ENCODE data around the gene STXBP5.

The STXBP5 gene

GRCh38 chr6:147361311-147361981 is 157.2 kb downstream of the STXBP5 start:
- Histone ChIP-seq H3K27ac (ENCODE audit: extremely low read depth, low read depth, low read length) (no peak overlapping the region), H3K4me3 (ENCODE audit: low read depth, low read length) (no peak overlapping the region), H3K4me1 (ENCODE audit: control insufficient read depth, insufficient read depth, low read length) (no peaks in the 10 kb centered on the region), H3K9me3 (ENCODE audit: control insufficient read depth, insufficient read depth, low read depth, low read length) (no peaks in the 10 kb centered on the region), H3K36me3 (ENCODE audit: control insufficient read depth in 2 of 2, insufficient read depth in 1 of 2, low read length in 2 of 2) (peaks cover 6 to 34% of the 10 kb centered on the region in 2 experiments; a peak in 2 of 3 replicates)
- CTCF ChIA-PET = no interaction called here
- POLR2A ChIA-PET = no interaction called here
- TF ChIP-seq ZSCAN18 (tag by site-specific recombination; IDR thresholded peaks at IDR 0.05) (no peak), ZNF391 (tag by site-specific recombination; IDR thresholded peaks at IDR 0.05; ENCODE audit: borderline replicate concordance, low read depth) (no peak), SP7 (tag by site-specific recombination; IDR thresholded peaks at IDR 0.05) (no peak)
- TF ChIP-seq, protein P1, sequence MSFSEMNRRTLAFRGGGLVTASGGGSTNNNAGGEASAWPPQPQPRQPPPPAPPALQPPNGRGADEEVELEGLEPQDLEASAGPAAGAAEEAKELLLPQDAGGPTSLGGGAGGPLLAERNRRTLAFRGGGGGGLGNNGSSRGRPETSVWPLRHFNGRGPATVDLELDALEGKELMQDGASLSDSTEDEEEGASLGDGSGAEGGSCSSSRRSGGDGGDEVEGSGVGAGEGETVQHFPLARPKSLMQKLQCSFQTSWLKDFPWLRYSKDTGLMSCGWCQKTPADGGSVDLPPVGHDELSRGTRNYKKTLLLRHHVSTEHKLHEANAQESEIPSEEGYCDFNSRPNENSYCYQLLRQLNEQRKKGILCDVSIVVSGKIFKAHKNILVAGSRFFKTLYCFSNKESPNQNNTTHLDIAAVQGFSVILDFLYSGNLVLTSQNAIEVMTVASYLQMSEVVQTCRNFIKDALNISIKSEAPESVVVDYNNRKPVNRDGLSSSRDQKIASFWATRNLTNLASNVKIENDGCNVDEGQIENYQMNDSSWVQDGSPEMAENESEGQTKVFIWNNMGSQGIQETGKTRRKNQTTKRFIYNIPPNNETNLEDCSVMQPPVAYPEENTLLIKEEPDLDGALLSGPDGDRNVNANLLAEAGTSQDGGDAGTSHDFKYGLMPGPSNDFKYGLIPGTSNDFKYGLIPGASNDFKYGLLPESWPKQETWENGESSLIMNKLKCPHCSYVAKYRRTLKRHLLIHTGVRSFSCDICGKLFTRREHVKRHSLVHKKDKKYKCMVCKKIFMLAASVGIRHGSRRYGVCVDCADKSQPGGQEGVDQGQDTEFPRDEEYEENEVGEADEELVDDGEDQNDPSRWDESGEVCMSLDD (tag by site-specific recombination; IDR thresholded peaks at IDR 0.05) = no peak

DNA sequence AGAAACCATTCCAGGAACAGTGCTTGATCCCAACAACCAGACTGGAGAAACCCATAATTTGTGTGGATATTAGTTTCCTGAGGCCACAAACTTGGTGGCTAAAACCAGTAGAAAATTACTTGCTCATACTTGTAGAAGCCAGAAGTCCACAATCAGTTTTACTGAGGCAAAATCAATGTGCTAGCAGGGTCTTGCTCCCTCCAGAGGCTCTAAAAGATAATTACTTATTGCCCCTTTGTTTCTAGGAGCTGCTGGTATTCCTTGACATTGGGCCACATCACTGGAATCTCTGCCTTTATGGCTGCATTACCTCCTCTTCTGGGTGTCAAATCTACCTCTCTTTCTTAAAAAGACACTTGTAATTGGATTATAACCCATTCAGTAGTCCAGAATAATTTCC is 162.1 kb downstream of the STXBP5 start:
- Histone ChIP-seq H3K27ac (ENCODE audit: extremely low read depth, low read depth, low read length) (no peak overlapping the region), H3K9me3 (ENCODE audit: control insufficient read depth, insufficient read depth, low read depth, low read length) (no peaks in the 10 kb centered on the region), H3K4me1 (ENCODE audit: control insufficient read depth, insufficient read depth, low read length) (no peaks in the 10 kb centered on the region), H3K36me3 (ENCODE audit: control insufficient read depth in 2 of 2, insufficient read depth in 1 of 2, low read length in 2 of 2) (peaks cover 6 to 31% of the 10 kb centered on the region in 2 experiments; a peak in 2 of 3 replicates), H3K4me3 (ENCODE audit: low read depth, low read length) (no peak overlapping the region)
- POLR2A ChIA-PET = no interaction called here
- CTCF ChIA-PET = interaction anchor here (1.1 kb wide), 1 partner anchor 17 kb away, joined by 5 read pairs; no protein-coding TSS in a partner anchor
- no peak for TF ChIP-seq ZNF837 (tag by site-specific recombination; IDR thresholded peaks at IDR 0.05)
- TF ChIP-seq ZNF423 (tag by site-specific recombination; IDR thresholded peaks at IDR 0.05) = no peak

DNA sequence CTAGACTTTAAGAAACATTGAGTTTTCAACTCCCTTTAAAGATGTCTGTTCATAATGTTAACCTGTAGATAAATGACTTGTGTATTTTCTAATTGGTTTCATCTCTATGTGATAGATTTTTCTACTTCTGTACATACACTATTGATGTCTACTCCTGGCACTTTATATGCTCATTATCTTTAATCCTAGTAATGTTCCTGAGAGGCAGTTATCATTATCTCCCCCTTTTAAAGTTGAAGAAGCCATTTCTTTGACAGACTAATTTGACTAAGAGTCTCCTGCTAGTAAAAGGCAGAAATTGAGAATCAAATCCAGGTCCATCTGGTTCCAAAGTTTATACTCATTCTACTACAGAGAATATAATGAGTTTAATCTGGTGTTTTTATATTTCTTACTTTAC is 167.1 kb downstream of the STXBP5 start:
- Histone ChIP-seq H3K9me3 (ENCODE audit: control insufficient read depth, insufficient read depth, low read depth, low read length) (no peaks in the 10 kb centered on the region), H3K36me3 (ENCODE audit: control insufficient read depth in 2 of 2, insufficient read depth in 1 of 2, low read length in 2 of 2) (peaks cover 0 to 5% of the 10 kb centered on the region in 2 experiments; a peak in 1 of 3 replicates), H3K27ac (ENCODE audit: extremely low read depth, low read depth, low read length) (no peak overlapping the region), H3K4me1 (ENCODE audit: control insufficient read depth, insufficient read depth, low read length) (no peaks in the 10 kb centered on the region), H3K4me3 (ENCODE audit: low read depth, low read length) (no peak overlapping the region)
- CTCF ChIA-PET = interaction anchor here (2.6 kb wide), 1 partner anchor 12 kb away, joined by 10 read pairs; no protein-coding TSS in a partner anchor
- POLR2A ChIA-PET = no interaction called here
- TF ChIP-seq ZSCAN30 (tag by site-specific recombination; IDR thresholded peaks at IDR 0.05) = no peak
- TF ChIP-seq, protein P2, sequence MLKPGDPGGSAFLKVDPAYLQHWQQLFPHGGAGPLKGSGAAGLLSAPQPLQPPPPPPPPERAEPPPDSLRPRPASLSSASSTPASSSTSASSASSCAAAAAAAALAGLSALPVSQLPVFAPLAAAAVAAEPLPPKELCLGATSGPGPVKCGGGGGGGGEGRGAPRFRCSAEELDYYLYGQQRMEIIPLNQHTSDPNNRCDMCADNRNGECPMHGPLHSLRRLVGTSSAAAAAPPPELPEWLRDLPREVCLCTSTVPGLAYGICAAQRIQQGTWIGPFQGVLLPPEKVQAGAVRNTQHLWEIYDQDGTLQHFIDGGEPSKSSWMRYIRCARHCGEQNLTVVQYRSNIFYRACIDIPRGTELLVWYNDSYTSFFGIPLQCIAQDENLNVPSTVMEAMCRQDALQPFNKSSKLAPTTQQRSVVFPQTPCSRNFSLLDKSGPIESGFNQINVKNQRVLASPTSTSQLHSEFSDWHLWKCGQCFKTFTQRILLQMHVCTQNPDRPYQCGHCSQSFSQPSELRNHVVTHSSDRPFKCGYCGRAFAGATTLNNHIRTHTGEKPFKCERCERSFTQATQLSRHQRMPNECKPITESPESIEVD (tag by site-specific recombination; IDR thresholded peaks at IDR 0.05) = 0 out of 2 replicates have a peak, but pooled peaks have one; percentile 11

GRCh38 chr6:147372806-147373205 is 168.6 kb downstream of the STXBP5 start:
- ChIA-PET CTCF (interaction anchor here (2.6 kb wide), 1 partner anchor 11 kb away, joined by 10 read pairs; no protein-coding TSS in a partner anchor), POLR2A (no interaction called here)
- no peaks in the 10 kb centered on the region for H3K36me3 ChIP-seq (ENCODE audit: control insufficient read depth in 2 of 2, insufficient read depth in 1 of 2, low read length in 2 of 2)
- no peak overlapping the region for H3K4me3 ChIP-seq (ENCODE audit: low read depth, low read length)
- no peak overlapping the region for H3K27ac ChIP-seq (ENCODE audit: extremely low read depth, low read depth, low read length)
- TF ChIP-seq, protein P3, sequence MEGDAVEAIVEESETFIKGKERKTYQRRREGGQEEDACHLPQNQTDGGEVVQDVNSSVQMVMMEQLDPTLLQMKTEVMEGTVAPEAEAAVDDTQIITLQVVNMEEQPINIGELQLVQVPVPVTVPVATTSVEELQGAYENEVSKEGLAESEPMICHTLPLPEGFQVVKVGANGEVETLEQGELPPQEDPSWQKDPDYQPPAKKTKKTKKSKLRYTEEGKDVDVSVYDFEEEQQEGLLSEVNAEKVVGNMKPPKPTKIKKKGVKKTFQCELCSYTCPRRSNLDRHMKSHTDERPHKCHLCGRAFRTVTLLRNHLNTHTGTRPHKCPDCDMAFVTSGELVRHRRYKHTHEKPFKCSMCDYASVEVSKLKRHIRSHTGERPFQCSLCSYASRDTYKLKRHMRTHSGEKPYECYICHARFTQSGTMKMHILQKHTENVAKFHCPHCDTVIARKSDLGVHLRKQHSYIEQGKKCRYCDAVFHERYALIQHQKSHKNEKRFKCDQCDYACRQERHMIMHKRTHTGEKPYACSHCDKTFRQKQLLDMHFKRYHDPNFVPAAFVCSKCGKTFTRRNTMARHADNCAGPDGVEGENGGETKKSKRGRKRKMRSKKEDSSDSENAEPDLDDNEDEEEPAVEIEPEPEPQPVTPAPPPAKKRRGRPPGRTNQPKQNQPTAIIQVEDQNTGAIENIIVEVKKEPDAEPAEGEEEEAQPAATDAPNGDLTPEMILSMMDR (tag by site-specific recombination; IDR thresholded peaks at IDR 0.05) = no peak
- TF ChIP-seq ZNF19 (tag by site-specific recombination; IDR thresholded peaks at IDR 0.05; ENCODE audit: low read depth) = no peak
- no peak for TF ChIP-seq ZNF184 (tag by site-specific recombination; IDR thresholded peaks at IDR 0.05)
- no peak for TF ChIP-seq SCRT1 (tag by site-specific recombination; IDR thresholded peaks at IDR 0.05; ENCODE audit: borderline replicate concordance)
- H3K9me3 ChIP-seq (ENCODE audit: control insufficient read depth, insufficient read depth, low read depth, low read length) = no peaks in the 10 kb centered on the region
- no peaks in the 10 kb centered on the region for H3K4me1 ChIP-seq (ENCODE audit: control insufficient read depth, insufficient read depth, low read length)

Data from HEK293 (cell line).